Stimulated activated CD4-positive, alpha-beta T cell treated with anti-CD3 and anti-CD28 coated beads, TNF-alpha, amount 100 ng/mL, for 1 hour (primary cell): Measurements from ENCODE around the gene COPRS.
A peak's percentile ranks its signal among the peaks of the same experiment; 100 is the strongest.

Source experiments
- DNase-seq, 3 donors: peaks; one replicate each; pipeline ENCODE4 v3.0.0-alpha.2; 2020; ENCODE audit warnings: low read depth in 3 of 3, low spot score in 1 of 3

COPRS gene, protein sequence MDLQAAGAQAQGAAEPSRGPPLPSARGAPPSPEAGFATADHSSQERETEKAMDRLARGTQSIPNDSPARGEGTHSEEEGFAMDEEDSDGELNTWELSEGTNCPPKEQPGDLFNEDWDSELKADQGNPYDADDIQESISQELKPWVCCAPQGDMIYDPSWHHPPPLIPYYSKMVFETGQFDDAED

GRCh38 chr17:31858642-31859486 lies at the start of gene COPRS:
Gene COPRS (minus strand): TSS chr17:31859244. CDS start chr17:31859199, 45 bp downstream.
- peak; percentile 61 to 67 (median 64) for DNase-seq

DNA sequence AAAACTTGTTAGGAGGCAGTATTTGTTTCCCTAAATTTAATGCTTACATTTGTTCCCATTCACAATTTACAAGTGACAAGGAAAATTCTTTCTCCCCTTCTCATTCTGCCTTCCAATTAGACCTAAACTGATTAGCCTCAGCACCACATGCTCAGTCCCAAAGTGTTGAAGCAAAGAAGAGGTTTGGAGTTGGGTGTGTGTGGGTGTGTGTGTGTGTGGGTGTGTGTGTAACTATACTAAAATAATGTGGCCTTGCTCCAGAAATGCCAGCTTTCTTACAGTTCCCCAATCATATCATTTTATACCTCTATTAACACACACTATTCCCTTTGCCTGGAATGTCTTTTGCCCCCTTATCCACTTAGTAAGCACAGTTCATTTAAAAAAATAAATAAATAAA lies 49.3 kb upstream of the COPRS start:
- DNase-seq: no peak

GRCh38 chr17:31907342-31907962 lies 48.4 kb upstream of the COPRS start:
- DNase-seq: no peak

DNA sequence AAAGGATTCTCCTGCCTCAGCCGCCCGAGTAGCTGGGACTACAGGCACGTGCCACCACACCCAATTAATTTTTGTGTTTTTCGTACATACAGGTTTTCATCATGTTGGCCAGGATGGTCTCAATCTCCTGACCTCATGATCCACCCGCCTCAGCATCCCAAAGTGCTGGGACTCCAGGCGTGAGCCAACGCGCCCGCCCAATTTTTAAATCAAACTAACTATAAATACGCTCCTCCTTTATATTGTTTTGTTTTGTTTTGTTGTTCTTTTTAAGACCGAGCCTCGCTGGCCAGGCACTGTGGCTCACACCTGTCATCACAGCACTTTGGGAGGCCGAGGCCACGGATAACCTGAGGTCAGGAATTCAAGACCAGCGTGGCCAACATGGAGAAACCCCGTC lies 44.4 kb upstream of the COPRS start:
- no peak for DNase-seq

- DNase-seq: no peak
These were observed 43.6 kb upstream of the COPRS start for GRCh38 chr17:31902693-31903092.

GRCh38 chr17:31900877-31901276 lies 41.8 kb upstream of the COPRS start:
- no peak for DNase-seq

DNA sequence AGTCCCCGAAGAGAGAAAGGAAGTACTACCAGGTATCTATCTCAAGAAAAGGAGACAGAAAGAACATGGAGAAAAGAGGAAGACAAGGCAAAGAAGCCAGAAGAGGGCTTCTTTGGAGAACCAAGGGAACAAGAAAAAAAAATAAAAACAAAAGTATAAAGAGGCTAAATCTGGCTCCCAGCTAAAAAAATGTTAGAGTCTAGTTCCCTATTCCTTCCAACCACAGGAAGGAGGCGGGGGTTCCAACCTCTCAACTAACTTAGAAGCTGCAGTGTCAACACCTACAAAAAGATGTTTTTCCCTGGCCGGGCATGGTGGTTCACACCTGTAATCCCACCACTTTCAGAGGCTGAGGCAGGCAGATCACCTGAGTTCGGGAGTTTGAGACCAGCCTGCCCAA lies 29.1 kb upstream of the COPRS start:
- no peak for DNase-seq

DNA sequence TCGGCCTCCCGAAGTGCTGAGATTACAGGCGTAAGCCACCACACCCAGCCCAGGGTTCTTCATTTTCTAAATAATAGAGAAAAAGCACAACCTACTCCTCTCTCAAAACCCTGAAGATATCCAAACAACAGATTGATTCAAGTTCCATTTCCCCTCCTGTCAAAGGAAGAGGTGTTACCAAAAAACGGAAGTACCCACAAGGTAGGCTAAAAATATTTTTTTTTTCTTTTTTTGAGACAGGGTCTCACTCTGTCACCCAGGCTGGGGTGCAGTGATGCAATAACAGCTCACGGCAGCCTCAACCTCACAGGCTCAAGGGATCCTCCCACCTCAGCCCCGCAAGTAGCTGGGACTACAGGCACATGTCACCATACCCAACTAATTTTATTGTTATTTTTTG lies 23.5 kb upstream of the COPRS start:
- DNase-seq: no peak

GRCh38 chr17:31880311-31880710 lies 21.3 kb upstream of the COPRS start:
- no peak for DNase-seq

GRCh38 chr17:31878703-31879073 lies 19.6 kb upstream of the COPRS start:
- no peak for DNase-seq

DNA sequence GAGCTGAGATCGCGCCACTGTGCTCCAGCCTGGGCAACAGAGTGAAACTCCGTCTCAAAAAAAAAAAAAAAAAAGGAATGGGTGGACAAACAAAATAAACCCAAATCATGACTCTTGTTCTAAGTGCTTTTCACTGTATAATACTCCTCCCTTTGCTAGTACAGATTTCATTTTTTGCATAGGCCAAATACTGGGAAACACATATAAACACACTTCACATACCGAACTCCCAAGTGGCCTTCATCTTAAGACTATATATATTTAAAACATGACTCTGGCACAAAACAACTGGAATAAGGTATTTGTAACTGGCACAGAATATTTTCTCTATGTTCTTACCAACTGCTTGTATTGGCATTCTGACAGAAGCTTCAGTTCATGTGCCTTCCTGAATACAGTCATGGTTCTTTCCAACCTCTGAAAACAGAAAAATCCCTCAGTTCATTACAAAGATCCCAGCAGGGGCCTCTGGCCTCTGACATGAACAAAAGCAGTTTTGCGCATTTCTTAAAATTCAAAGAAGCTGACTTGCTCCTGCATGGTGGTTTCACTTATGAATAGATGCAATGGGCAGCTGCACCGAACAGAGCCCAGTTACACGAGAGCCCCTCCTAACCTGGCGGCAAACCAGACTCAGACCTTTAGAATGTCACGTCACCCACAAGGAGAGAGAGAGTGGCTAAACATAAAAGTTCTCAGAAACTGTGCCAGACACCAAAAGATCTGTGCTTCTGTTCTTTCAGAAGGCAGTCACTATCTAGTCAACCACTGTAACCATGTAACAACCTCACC lies 19.1 kb upstream of the COPRS start:
- no peak for DNase-seq

DNA sequence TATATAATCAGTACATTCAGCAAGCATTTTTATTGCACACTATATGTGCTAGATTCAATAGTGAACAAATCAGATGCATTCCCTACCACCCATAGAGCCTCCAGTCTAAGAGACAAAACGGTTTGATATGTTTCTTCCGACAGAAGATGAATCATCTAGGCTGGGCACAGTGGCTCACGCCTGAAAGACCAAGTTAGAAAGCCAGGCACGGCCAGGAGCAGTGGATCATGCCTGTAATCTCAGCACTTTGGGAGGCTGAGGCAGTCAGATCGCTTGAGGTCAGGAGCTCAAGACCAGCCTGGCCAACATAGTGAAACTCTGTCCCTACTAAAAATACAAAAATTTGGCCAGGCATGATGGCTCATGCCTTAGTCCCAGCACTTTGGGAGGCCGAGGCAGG lies 18.3 kb upstream of the COPRS start:
- no peak for DNase-seq

GRCh38 chr17:31875081-31875480 lies 16.0 kb upstream of the COPRS start:
- DNase-seq: no peak

GRCh38 chr17:31869797-31870568 lies 10.9 kb upstream of the COPRS start:
- DNase-seq: no peak

- no peak for DNase-seq
These were observed 10.0 kb upstream of the COPRS start for GRCh38 chr17:31869031-31869430.

DNA sequence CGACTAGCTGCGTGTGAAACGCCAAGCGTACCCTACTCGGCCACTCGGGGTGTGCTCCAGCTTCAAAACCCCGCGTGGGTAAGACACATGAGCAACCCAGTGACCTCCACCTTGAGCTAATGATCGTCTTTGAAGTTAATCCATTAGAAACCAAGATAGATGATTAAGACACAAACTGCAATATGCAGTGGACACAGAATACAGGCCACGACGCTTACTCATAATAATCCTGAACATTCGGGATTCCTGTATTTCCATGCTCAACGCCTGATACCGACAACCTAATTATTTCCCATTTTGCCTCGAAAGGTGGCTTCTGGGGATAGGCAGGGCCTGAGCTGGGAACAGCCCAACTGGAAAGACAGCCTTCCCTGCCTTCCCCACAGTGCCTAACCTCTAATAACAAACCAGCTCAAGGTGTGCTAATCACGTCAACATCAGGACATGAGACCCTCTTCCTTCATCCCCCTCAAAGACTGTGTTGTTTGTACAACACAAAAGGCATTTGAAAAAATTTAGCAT lies 504 bp upstream of the COPRS start:
- no peak for DNase-seq

GRCh38 chr17:31857920-31858641 lies 963 bp downstream of the COPRS start:
- DNase-seq: no peak

- DNase-seq: no peak
These were observed 2.3 kb downstream of the COPRS start for GRCh38 chr17:31856750-31857149.

DNA sequence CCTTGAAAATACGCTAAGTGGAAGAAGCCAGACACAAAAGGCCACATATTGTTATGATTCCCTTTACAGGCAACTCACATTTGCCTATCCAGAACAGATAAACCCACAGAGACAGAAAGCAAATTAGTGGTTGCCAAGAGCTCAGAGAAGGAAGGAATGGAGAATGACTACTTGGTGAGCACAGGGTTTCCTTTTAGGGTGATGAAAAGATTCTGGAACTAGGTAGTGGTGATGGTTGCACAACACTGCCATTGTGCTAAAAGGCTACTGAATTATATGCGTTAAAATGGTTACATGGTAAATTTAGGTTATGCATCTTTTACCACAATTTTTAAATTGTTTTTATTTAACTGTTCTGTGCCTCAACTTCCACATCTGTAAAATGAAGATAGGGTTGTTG lies 4.4 kb downstream of the COPRS start:
- DNase-seq: no peak

DNA sequence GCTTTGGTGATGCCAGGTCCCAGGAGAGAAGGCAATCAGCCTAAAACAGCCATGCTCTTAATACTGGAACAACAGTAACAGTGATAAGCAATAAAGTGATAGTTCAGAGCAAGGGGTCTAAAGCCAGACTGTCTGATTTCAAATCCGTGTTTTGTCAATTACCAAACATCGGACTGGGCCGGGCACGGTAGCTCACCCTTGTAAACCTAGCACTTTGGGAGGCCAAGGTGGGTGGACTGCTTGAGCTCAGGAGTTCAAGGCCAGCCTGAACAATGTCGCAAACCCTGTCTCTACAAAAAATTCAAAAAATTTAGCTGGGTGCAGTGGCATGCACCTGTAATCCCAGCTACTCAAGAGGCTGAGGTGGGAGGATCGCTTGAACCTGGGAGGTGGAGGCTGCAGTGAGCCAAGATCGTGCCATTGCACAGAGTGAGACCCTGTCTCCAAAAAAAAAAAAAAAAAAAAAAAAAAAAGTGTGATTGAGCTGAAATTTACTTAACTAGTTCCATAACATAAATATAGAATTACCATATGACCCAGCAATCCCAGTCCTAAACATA lies 5.1 kb downstream of the COPRS start:
- DNase-seq: no peak
